Esophagus squamous epithelium (tissue), 5 donors: Measurements from ENCODE around the gene TANC1. TPM values are rescaled to one million over a fixed set of nuclear protein-coding genes. Genes with fewer than 3 reads are reported as not detected.

ENCODE experiments used
- DNase-seq: peaks from one replicate; lab custom pipeline; 2025; lab: John Stamatoyannopoulos, UW
- H3K27ac ChIP-seq, 4 donors: fragments of 200-600 bp; sonication (generic); one replicate each; pipeline ENCODE4 v1.5.1; 2016 to 2019; ENCODE audit warnings: mild to moderate bottlenecking in 1 of 4
- H3K27me3 ChIP-seq, 4 donors: fragments of 200-600 bp; sonication (generic); 1 replicate in 3 of 4; 2 replicates in 1 of 4; pipeline versions ENCODE4 v1.5.1 to v1.6.0; 2017 to 2021; ENCODE audit warnings: antibody characterized with exemption in 1 of 4
- H3K36me3 ChIP-seq, 3 donors: fragments of 200-600 bp; sonication (generic); one replicate each; pipeline ENCODE4 v1.5.1; 2016 to 2019
- H3K4me1 ChIP-seq, 3 donors: fragments of 200-600 bp; sonication (generic); one replicate each; pipeline ENCODE4 v1.5.1; 2017 to 2019
- H3K4me3 ChIP-seq, 4 donors: fragments of 200-600 bp; sonication (generic); 1 replicate in 3 of 4; 2 replicates in 1 of 4; pipeline ENCODE4 v1.5.1; 2016 to 2019; ENCODE audit warnings: mild to moderate bottlenecking in 2 of 4, moderate library complexity in 1 of 4
- H3K9me3 ChIP-seq, 3 donors: fragments of 200-600 bp; sonication (generic); one replicate each; pipeline ENCODE4 v1.5.1; 2016 to 2019
- POLR2A ChIP-seq, 4 donors: fragments of 450-650 bp; IDR thresholded peaks; one replicate each; pipeline ENCODE4 v1.6.1; 2017; ENCODE audit warnings: antibody characterized with exemption in 4 of 4, mild to moderate bottlenecking in 4 of 4, moderate library complexity in 3 of 4
- WGBS, 2 donors: methylation state at CpG; one replicate each; pipeline ENCODE4 v1.1.5; 2018; 5-methylcytosine and 5-hydroxymethylcytosine counted together
- intact Hi-C: fragments of 100-400 bp; cut with DNase I; formaldehyde crosslinking; loops from one replicate; pipeline ENCODE4 v1.15.0; 2022
- total RNA-seq, 4 donors: library from RNA; depleted of rRNA; stranded (reverse); fragments of >200 nt; gene quantifications; one replicate each; pipeline ENCODE4 v1.1.0, GENCODE V29; 2016
- TF ChIP-seq, protein P1 (sequence below), 6 experiments: fragments of 450-650 bp in 4 of 6; fragments of 200-600 bp in 2 of 6; sonication (generic) in 2 of 6; IDR thresholded peaks; one replicate each; pipeline ENCODE4 v1.5.1; 2016 to 2019; ENCODE audit warnings: antibody characterized with exemption in 6 of 6, mild to moderate bottlenecking in 4 of 6, moderate library complexity in 4 of 6
- donor health status: DM: yes; HTN: yes; CAD: no.

TANC1 gene
- total RNA-seq, 4 donors from 2014 or later: 29.4 to 54.5 (median 42.2) TPM

DNA sequence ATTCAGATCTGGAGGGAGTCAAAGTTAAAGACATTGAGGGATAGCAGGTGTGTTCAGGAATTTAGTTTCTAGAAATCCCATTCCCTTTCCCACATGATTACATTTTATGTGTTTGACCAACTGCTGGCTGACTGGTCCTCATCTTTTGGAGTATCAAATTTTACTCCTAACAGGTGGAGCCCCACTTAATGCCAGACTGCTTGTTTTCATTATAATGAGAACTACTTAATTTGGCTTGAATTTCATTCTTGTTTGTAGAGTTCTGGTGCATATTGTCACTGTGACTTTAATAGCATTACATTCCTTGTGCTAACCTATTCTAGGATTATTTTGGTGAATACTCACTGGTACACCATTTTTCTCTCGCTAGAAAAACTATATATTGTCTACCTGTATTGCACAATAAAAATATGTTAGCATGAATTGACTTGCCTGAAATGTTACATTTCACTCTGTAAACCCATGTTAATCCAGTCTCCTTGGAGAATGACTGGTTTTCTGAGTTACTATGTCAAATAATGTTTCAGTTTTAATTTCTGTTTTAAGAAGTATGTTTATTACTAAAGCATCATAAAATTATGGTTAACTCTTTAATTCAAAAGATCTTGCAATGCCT, 98.2 kb downstream of the TANC1 start:
- 31 to 44% methylated on average over 1 of the region's 1 CpG for WGBS, 2 donors

DNA sequence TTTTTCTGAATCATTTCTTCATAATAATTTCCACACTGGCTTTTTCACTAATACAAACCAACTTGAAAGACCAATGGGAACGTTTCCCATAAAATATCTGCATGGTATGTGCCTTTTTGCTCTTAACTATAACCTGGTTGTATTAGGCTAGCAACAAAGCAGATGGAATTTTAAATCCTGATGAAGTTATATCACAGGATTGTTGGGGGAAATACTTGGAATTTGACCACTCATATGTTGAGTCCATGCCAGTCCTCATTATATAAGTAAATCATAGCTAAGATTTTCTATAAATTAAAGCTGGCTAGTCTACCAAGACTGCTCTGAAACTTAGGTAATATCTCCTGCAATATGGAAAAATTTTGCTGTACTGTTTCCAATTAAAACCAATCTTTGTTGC, 99.5 kb downstream of the TANC1 start:
- TF ChIP-seq, protein P1, sequence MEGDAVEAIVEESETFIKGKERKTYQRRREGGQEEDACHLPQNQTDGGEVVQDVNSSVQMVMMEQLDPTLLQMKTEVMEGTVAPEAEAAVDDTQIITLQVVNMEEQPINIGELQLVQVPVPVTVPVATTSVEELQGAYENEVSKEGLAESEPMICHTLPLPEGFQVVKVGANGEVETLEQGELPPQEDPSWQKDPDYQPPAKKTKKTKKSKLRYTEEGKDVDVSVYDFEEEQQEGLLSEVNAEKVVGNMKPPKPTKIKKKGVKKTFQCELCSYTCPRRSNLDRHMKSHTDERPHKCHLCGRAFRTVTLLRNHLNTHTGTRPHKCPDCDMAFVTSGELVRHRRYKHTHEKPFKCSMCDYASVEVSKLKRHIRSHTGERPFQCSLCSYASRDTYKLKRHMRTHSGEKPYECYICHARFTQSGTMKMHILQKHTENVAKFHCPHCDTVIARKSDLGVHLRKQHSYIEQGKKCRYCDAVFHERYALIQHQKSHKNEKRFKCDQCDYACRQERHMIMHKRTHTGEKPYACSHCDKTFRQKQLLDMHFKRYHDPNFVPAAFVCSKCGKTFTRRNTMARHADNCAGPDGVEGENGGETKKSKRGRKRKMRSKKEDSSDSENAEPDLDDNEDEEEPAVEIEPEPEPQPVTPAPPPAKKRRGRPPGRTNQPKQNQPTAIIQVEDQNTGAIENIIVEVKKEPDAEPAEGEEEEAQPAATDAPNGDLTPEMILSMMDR (IDR thresholded peaks at IDR 0.05): no peak
- no peak for DNase-seq
- 44 to 55% methylated on average over 1 of the region's 1 CpG for WGBS, 2 donors
- H3K9me3 ChIP-seq: no peaks in the 10 kb centered on the region
- H3K36me3 ChIP-seq: no peaks in the 10 kb centered on the region
- H3K4me1 ChIP-seq: peaks cover 10 to 91% (median 29%) of the 10 kb centered on the region in 3 donors
- no peak overlapping the region for H3K4me3 ChIP-seq
- intact Hi-C loops: no loop called here
- peak overlapping the region in 2 of 4 donors; percentile 67 to 70 for H3K27ac ChIP-seq
- H3K27me3 ChIP-seq: no peaks in the 10 kb centered on the region

More for the DNA sequence above, 98.2 kb downstream of the TANC1 start:
- Histone ChIP-seq H3K9me3 (no peaks in the 10 kb centered on the region), H3K4me3 (no peak overlapping the region), H3K27ac (peak overlapping the region in 3 of 4 donors; percentile 27 to 70 (median 67)), H3K4me1 (peaks cover 6 to 85% (median 26%) of the 10 kb centered on the region in 3 donors), H3K36me3 (no peaks in the 10 kb centered on the region), H3K27me3 (no peaks in the 10 kb centered on the region)
- intact Hi-C loops: no loop called here
- TF ChIP-seq, protein P1 (IDR thresholded peaks at IDR 0.05): no peak
- TF ChIP-seq POLR2A (IDR thresholded peaks at IDR 0.05): no peak
- no peak for DNase-seq

DNA sequence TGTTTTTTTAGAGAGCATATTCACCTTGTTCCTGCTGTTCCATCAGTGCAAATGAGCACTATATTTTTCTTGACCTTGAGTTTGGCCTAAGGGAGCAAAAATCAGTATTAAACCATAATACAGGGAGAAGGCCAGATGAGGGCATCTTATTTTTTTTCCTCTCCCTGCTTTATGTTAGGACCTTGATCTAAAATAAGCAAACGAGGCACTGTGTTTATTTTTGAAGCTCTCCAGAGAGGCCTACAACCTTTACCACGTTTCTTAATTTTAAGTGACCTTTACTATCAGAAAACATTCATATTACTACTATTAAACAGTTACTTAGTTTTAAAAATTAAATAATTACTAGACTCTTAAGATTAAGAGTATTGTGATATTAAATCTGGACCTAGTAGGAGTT, 100.8 kb downstream of the TANC1 start:
- no peaks in the 10 kb centered on the region for H3K36me3 ChIP-seq
- H3K9me3 ChIP-seq: no peaks in the 10 kb centered on the region
- no peaks in the 10 kb centered on the region for H3K27me3 ChIP-seq
- WGBS, 2 donors: 45 to 66% methylated on average over 2 of the region's 2 CpGs
- intact Hi-C loops: no loop called here
- H3K4me1 ChIP-seq: peaks cover 10 to 93% (median 35%) of the 10 kb centered on the region in 3 donors
- H3K27ac ChIP-seq: peak overlapping the region in 2 of 4 donors; percentile 38 to 60
- TF ChIP-seq, protein P1 (IDR thresholded peaks at IDR 0.05): no peak
- no peak for TF ChIP-seq POLR2A (IDR thresholded peaks at IDR 0.05)
- DNase-seq: no peak
- no peak overlapping the region for H3K4me3 ChIP-seq

DNA sequence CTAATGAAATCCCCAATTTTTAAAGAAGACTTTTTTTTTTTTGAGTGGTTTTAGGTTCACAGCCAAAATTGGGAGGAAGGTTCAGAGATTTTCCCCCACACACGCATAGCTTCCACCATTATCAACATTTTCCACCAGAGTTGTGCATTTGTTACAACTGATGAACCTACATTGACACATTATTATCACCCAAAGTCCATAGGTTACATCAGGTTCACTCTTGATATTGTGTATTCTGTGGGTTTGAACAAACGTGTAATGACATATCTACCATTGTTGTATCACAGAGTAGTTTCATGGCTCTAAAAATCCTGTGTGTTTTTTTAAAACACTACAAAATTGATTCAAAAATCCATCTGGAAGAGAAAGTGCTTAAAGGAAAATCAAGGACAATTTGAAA, 101.8 kb downstream of the TANC1 start:
- Histone ChIP-seq H3K27ac (peak overlapping the region in 3 of 4 donors; percentile 26 to 70 (median 38)), H3K36me3 (no peaks in the 10 kb centered on the region), H3K4me3 (no peak overlapping the region), H3K4me1 (peaks cover 4 to 90% (median 27%) of the 10 kb centered on the region in 3 donors), H3K9me3 (no peaks in the 10 kb centered on the region), H3K27me3 (no peaks in the 10 kb centered on the region)
- intact Hi-C loops: no loop called here
- DNase-seq: no peak
- 39 to 41% methylated on average over 2 of the region's 2 CpGs for WGBS, 2 donors
- TF ChIP-seq POLR2A (IDR thresholded peaks at IDR 0.05): no peak
- TF ChIP-seq, protein P1 (IDR thresholded peaks at IDR 0.05): no peak

DNA sequence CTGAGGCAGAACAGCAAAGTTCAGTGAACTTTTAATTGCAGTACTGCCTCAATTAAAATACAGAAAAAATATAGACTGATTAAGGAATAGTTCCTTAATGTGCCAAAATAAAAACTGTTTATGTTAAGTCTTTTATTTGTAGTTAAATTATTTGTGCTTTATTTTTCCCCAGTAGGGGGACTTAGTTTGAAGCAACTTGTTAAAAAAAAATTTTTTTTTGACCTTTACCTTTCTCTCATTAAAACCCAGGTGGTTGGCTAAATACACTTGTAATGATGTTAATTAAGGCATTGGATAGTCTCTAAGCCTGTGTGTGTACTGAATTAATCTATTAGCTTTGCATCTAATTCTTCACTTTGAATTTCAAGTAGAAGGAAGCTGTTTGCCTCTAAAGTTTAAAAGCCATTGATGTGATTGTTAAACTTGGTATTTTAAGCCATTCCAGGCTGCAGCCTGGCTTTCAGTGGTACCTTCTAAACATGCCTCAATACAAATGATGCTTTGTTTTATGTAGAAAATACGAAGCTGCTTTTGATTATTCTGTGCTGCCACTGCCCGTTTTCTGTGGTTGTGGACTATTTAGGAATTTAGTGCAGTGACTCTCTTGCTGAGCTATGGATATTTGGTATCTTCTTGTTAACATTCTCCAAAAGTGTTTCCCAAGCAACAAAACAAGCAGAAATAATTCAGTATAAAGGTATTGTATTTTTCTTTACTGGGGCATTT, 102.9 kb downstream of the TANC1 start:
- TF ChIP-seq POLR2A (IDR thresholded peaks at IDR 0.05): no peak
- TF ChIP-seq, protein P1 (IDR thresholded peaks at IDR 0.05): no peak
- H3K27ac ChIP-seq: peak overlapping the region in 2 of 4 donors; percentile 79 to 86
- 68 to 77% methylated on average over 2 of the region's 2 CpGs for WGBS, 2 donors
- no peaks in the 10 kb centered on the region for H3K27me3 ChIP-seq
- H3K36me3 ChIP-seq: no peaks in the 10 kb centered on the region
- no peak for DNase-seq
- no peak overlapping the region for H3K4me3 ChIP-seq
- H3K4me1 ChIP-seq: peaks cover 10 to 90% (median 26%) of the 10 kb centered on the region in 3 donors
- H3K9me3 ChIP-seq: no peaks in the 10 kb centered on the region
- intact Hi-C loops: no loop called here
